Astrocyte (in vitro differentiated cells and primary cell): ENCODE data around the gene EIF3K. TPM values are rescaled to one million over a fixed set of nuclear protein-coding genes. Genes with fewer than 3 reads are reported as not detected.

Experiments
- DNase-seq: peaks from one replicate; pipeline ENCODE4 v3.0.0-alpha.2; 2010; ENCODE audit warnings: low read depth
- FAIRE-seq: peaks from 2 replicates; lab custom pipeline; 2011; peaks lifted over from hg19 to GRCh38; lab: Jason Lieb, UNC
- H2AFZ ChIP-seq: 2 replicates; pipeline ENCODE4 v1.6.0; 2012; ENCODE audit warnings: low read depth, low read length, inconsistent platforms
- H3K27ac ChIP-seq: 2 replicates; pipeline ENCODE4 v1.5.1; 2011; ENCODE audit warnings: low read depth, low read length, inconsistent platforms
- H3K27me3 ChIP-seq: 2 replicates; pipeline ENCODE4 v1.6.0; 2011; ENCODE audit warnings: low read length, inconsistent platforms; ENCODE audit not compliant: insufficient read depth
- H3K36me3 ChIP-seq: 2 replicates; pipeline ENCODE4 v1.5.1; 2011; ENCODE audit warnings: low read length, inconsistent platforms; ENCODE audit not compliant: insufficient read depth
- H3K4me1 ChIP-seq: 2 replicates; pipeline ENCODE4 v1.5.1; 2011; ENCODE audit warnings: low read length, inconsistent platforms; ENCODE audit not compliant: insufficient read depth
- H3K4me2 ChIP-seq: 2 replicates; pipeline ENCODE4 v1.6.0; 2012; ENCODE audit warnings: low read length, inconsistent platforms
- H3K4me3 ChIP-seq: 2 replicates; pipeline ENCODE4 v1.5.1; 2011; ENCODE audit warnings: low read depth, mild to moderate bottlenecking, low read length, inconsistent platforms; ENCODE audit not compliant: insufficient read depth
- H3K79me2 ChIP-seq: 2 replicates; pipeline ENCODE4 v1.6.0; 2012; ENCODE audit warnings: mild to moderate bottlenecking, low read length, inconsistent platforms; ENCODE audit not compliant: insufficient read depth
- H3K9ac ChIP-seq: 2 replicates; pipeline ENCODE4 v1.6.0; 2012; ENCODE audit warnings: mild to moderate bottlenecking, low read length, inconsistent platforms
- H3K9me3 ChIP-seq: 2 replicates; pipeline ENCODE4 v1.5.1; 2012; ENCODE audit warnings: low read depth, mild to moderate bottlenecking, low read length, inconsistent platforms; ENCODE audit not compliant: insufficient read depth
- H4K20me1 ChIP-seq: 2 replicates; pipeline ENCODE4 v1.6.0; 2012; ENCODE audit warnings: low read length, inconsistent platforms; ENCODE audit not compliant: insufficient read depth
- H3K27ac Mint-ChIP-seq: one replicate; pipeline ENCODE4 v1.8.0; 2021; ENCODE audit warnings: mild to moderate bottlenecking, mixed read lengths; ENCODE audit not compliant: unreplicated experiment
- H3K27me3 Mint-ChIP-seq: one replicate; pipeline ENCODE4 v1.8.0; 2021; ENCODE audit warnings: low read depth, mixed read lengths; ENCODE audit not compliant: unreplicated experiment
- H3K36me3 Mint-ChIP-seq: one replicate; pipeline ENCODE4 v1.8.0; 2021; ENCODE audit warnings: low read depth, mixed read lengths; ENCODE audit not compliant: unreplicated experiment
- H3K4me1 Mint-ChIP-seq: one replicate; pipeline ENCODE4 v1.8.0; 2021; ENCODE audit warnings: low read depth, mixed read lengths; ENCODE audit not compliant: unreplicated experiment
- H3K4me3 Mint-ChIP-seq: one replicate; pipeline ENCODE4 v1.8.0; 2021; ENCODE audit warnings: mild to moderate bottlenecking, moderate library complexity, mixed read lengths; ENCODE audit not compliant: unreplicated experiment
- H3K9me3 Mint-ChIP-seq: one replicate; pipeline ENCODE4 v1.8.0; 2021; ENCODE audit warnings: mild to moderate bottlenecking, mixed read lengths; ENCODE audit not compliant: unreplicated experiment
- EZH2 ChIP-seq: IDR thresholded peaks from 2 replicates; pipeline ENCODE4 v1.6.1; 2012; ENCODE audit warnings: mild to moderate bottlenecking, low read length, inconsistent platforms; ENCODE audit not compliant: insufficient read depth
- total RNA-seq: library from RNA; stranded (reverse); gene quantifications from 2 replicates; pipeline ENCODE4 v1.2.1, GENCODE V29; 2021
- TF ChIP-seq, protein P1 (sequence below): IDR thresholded peaks from 2 replicates; pipeline ENCODE4 v1.5.1; 2011; ENCODE audit warnings: low read depth, mild to moderate bottlenecking, inconsistent platforms, low read length, moderate library complexity; ENCODE audit not compliant: insufficient read depth

Gene EIF3K
- total RNA-seq, 1 donor from 2014 or later: 229 TPM

- peak overlapping the region; percentile 99 for H3K27ac Mint-ChIP-seq
- peak overlapping the region; percentile 71 for H3K4me3 Mint-ChIP-seq
- no peak overlapping the region for H2AFZ ChIP-seq
- peak overlapping the region; percentile 15 for H3K4me3 ChIP-seq
- H3K4me2 ChIP-seq: peak overlapping the region; percentile 79
- DNase-seq (peak; percentile 94), FAIRE-seq (no peak)
- H3K9me3 ChIP-seq: no peaks in the 10 kb centered on the region
- peaks cover 7% of the 10 kb centered on the region for H3K36me3 ChIP-seq
- H3K9ac ChIP-seq: peak overlapping the region; percentile 85
- H3K79me2 ChIP-seq: peaks cover 92% of the 10 kb centered on the region
- no peak for TF ChIP-seq EZH2
- TF ChIP-seq, protein P1, sequence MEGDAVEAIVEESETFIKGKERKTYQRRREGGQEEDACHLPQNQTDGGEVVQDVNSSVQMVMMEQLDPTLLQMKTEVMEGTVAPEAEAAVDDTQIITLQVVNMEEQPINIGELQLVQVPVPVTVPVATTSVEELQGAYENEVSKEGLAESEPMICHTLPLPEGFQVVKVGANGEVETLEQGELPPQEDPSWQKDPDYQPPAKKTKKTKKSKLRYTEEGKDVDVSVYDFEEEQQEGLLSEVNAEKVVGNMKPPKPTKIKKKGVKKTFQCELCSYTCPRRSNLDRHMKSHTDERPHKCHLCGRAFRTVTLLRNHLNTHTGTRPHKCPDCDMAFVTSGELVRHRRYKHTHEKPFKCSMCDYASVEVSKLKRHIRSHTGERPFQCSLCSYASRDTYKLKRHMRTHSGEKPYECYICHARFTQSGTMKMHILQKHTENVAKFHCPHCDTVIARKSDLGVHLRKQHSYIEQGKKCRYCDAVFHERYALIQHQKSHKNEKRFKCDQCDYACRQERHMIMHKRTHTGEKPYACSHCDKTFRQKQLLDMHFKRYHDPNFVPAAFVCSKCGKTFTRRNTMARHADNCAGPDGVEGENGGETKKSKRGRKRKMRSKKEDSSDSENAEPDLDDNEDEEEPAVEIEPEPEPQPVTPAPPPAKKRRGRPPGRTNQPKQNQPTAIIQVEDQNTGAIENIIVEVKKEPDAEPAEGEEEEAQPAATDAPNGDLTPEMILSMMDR: no peak
- no peaks in the 10 kb centered on the region for H3K9me3 Mint-ChIP-seq
- no peaks in the 10 kb centered on the region for H3K27me3 Mint-ChIP-seq
- peaks cover 25% of the 10 kb centered on the region for H4K20me1 ChIP-seq
- H3K4me1 ChIP-seq: peaks cover 57% of the 10 kb centered on the region
- no peaks in the 10 kb centered on the region for H3K27me3 ChIP-seq
- peaks cover 84% of the 10 kb centered on the region for H3K4me1 Mint-ChIP-seq
- H3K27ac ChIP-seq: peak overlapping the region; percentile 100
- H3K36me3 Mint-ChIP-seq: peaks cover 38% of the 10 kb centered on the region
Observed at GRCh38 chr19:38683393-38684077, 64.5 kb downstream of the EIF3K start.

DNA sequence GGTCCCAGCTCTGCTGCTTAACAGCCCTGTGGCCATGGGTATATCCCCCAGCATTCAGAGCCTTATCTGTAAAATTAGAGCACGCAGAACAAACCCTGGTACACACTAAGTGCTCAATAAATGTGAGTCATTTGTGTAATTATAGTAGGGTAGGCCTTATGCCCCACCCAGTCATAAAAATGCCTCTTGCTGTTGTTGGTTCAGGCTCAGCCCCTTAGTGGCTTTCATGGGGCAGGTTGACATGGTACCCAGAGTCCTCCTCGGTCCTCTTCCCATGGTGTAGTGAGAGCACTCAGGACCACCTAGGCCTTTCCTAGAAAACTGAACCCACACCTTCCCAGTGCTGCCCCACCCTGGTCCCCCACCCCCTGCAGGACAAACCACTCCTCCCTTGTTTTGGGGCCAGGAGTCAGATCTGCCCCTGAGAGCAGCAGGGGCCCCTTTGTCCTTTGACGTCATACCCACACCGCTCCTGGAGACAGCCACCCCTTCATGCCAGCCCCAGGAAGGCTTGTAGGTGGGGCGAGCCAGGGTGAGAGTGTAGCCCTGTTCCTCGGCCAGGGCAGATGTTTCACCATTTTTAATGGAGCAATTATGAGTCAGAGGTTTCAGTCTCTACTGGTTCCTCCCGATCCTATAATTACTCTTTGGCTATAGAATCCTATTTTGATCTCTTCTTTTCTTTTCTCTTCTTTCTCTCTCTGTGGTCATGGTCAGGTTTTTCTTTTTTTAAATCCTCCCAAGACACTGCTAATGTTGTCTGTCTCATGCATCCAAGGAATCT lies 65.3 kb downstream of the EIF3K start:
- no peaks in the 10 kb centered on the region for H3K27me3 ChIP-seq
- peaks cover 58% of the 10 kb centered on the region for H3K4me1 ChIP-seq
- no peaks in the 10 kb centered on the region for H3K9me3 ChIP-seq
- H2AFZ ChIP-seq: no peak overlapping the region
- Mint-ChIP-seq H3K36me3 (peaks cover 38% of the 10 kb centered on the region), H3K9me3 (peaks cover 2% of the 10 kb centered on the region), H3K27ac (peak overlapping the region; percentile 99), H3K27me3 (no peaks in the 10 kb centered on the region), H3K4me3 (peak overlapping the region; percentile 71), H3K4me1 (peaks cover 84% of the 10 kb centered on the region)
- peak overlapping the region; percentile 100 for H3K27ac ChIP-seq
- peak overlapping the region; percentile 15 for H3K4me3 ChIP-seq
- H3K79me2 ChIP-seq: peaks cover 92% of the 10 kb centered on the region
- DNase-seq (peak; percentile 84), FAIRE-seq (no peak)
- peaks cover under 1% of the 10 kb centered on the region for H3K36me3 ChIP-seq
- peak overlapping the region; percentile 79 for H3K4me2 ChIP-seq
- peaks cover 17% of the 10 kb centered on the region for H4K20me1 ChIP-seq
- no peak for TF ChIP-seq EZH2
- TF ChIP-seq, protein P1: no peak
- peak overlapping the region; percentile 85 for H3K9ac ChIP-seq
